ENCODE data around the gene MFSD1. TPM values are rescaled to one million over a fixed set of nuclear protein-coding genes. Genes with fewer than 3 reads are reported as not detected.

Gene MFSD1, protein sequence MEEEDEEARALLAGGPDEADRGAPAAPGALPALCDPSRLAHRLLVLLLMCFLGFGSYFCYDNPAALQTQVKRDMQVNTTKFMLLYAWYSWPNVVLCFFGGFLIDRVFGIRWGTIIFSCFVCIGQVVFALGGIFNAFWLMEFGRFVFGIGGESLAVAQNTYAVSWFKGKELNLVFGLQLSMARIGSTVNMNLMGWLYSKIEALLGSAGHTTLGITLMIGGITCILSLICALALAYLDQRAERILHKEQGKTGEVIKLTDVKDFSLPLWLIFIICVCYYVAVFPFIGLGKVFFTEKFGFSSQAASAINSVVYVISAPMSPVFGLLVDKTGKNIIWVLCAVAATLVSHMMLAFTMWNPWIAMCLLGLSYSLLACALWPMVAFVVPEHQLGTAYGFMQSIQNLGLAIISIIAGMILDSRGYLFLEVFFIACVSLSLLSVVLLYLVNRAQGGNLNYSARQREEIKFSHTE
- total RNA-seq: 83.3 and 85.6 TPM in 2 replicates

DNA sequence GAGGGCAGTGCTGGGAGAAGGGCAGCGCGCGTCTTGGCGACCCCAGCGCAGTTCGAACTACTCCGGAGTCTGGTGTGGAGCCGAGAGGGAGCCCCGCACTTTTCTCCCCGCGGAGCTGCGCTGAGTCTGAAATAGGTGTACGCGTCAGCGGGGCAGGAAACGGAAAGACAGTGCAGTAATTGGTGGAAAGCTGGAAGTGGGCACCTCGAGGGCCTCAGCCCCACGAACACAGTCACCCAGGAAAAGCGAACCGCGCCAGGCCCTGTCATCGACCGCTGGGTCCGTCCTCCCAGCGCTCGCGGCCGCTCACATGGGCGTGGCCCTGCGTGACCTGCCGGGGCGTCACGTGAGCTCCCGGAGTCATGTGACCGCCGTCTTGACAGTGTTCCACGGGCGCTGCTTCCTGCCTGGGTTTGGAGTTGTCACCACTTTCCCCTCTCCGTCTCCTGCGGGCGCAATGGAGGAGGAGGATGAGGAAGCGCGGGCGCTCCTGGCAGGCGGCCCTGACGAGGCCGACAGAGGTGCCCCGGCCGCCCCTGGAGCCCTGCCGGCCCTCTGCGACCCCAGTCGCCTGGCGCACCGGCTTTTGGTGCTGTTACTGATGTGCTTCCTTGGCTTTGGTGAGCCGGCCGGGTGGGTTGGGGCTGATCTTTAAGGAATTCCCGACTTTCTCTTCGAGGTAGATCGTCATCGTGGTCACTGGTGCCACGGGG lies at the start of gene MFSD1:
TSS of gene MFSD1 (plus strand) at position 359 of the 713 bp plus-strand sequence. CDS start at position 458, 99 bp downstream.

Other genes starting within 250 kb of the MFSD1 start
- 4.5 and 6.8 TPM in 2 replicates for gene MLF1, start 230.9 kb upstream of the MFSD1 start, total RNA-seq
- gene GFM1, start 157.5 kb upstream of the MFSD1 start, total RNA-seq: 95.5 and 104 TPM in 2 replicates
- gene LXN, start 129.4 kb upstream of the MFSD1 start, total RNA-seq: 99.8 and 102 TPM in 2 replicates
- 0.57 and 0.66 TPM in 2 replicates for gene RARRES1, start 69.6 kb upstream of the MFSD1 start, total RNA-seq

Data from thoracic aorta endothelial cell (primary cell).